HL-60 (cell line): ENCODE measurements around the gene STK24.

ENCODE experiments used
- CTCF ChIP-seq: IDR thresholded peaks from one replicate; pipeline ENCODE4 v1.5.1; 2011; ENCODE audit warnings: low read length, control low read depth, inconsistent platforms; ENCODE audit not compliant: insufficient read depth
- GABPA ChIP-seq: IDR thresholded peaks from 2 replicates; pipeline ENCODE4 v1.6.1; 2012; ENCODE audit warnings: low read depth
- REST ChIP-seq: IDR thresholded peaks from 2 replicates; pipeline ENCODE4 v1.6.1; 2012; ENCODE audit warnings: low read depth; ENCODE audit not compliant: insufficient replicate concordance

GRCh38 chr13:98458431-98458830 is 118.5 kb downstream of the STK24 start:
- TF ChIP-seq CTCF (no peak), GABPA (no peak), REST (no peak)
